GM19468 (cell line): Measurements from ENCODE around the gene C9orf43.
A peak's percentile ranks its signal among the peaks of the same experiment; 100 is the strongest.
"Not testable (repeated sequence)": the region's sequence is repeated elsewhere in the genome, so short reads cannot be mapped to it uniquely, and the experiment has no call there.

Experiments used
- ATAC-seq: cut with Tn5 transposase; IDR thresholded peaks from one replicate; pipeline ENCODE4 v1.9.1; 2021; ENCODE audit warnings: mild to moderate bottlenecking, moderate library complexity, moderate number of reproducible peaks; ENCODE audit not compliant: unreplicated experiment; ENCODE audit errors: extremely low read depth

Gene C9orf43

DNA sequence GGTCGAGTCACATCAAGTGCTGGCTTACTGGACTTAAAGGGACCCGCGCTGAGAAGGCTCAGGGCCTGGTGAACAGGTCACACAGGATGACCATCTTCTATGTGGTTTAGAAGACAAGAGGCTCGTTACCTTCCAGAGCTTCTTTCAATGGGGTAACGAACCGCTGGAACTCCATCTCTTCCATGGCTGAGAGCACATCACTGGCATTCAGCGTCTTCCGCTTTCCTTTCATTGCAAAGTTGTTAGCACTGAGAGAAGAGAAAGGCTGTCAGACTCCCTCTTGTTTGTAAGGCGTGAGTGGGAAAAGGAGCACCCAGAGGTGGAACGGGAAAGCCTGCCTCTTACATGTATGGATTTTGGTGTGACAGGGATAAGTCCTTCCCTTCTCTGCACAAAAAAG lies 1.1 kb upstream of the C9orf43 start:
- ATAC-seq, result no peak

DNA sequence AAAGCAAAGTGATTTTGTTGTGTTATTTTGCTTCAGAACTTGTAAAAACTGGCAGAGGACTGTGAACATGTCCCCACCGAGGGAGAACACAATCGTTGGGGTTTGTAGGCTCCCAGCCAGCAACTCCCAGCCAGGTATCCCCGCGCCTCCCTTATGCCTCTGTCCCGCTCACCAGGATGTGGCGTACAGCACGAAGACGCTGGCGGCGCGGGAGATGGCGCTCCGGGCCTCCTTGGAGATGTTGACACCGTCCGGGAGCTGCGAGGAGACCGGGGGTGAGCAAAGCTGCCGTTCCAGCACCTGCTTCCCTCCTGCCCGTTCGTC lies 702 bp upstream of the C9orf43 start:
- no peak for ATAC-seq

DNA sequence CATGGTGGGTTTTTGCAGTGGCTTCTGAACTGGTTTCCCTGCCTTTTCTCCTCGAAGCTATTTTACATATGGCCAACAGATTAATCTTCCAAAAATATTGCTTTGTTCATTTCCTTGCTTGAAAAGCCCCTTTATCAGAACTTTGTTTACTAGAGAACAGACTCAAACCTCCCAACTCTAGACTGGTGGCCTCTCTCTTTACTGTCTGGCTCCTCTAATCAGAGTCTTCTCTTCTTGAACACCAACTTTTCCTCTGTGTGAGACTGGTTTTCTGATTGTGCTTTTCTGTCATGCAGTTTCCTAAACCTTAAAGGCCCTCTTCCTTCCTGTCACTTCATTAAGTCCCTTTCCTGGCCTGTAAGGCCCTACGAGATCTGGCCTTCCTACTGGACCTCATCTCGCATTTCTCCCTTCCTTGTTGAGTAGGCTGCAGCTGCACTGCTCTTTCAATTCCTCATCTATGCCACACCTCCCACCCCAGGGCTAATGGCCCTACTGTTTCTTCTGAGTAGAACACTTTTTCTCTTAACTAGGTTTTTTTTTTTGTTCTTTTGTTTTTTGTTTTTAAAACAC lies 5.7 kb downstream of the C9orf43 start:
- peak; percentile 12 for ATAC-seq

DNA sequence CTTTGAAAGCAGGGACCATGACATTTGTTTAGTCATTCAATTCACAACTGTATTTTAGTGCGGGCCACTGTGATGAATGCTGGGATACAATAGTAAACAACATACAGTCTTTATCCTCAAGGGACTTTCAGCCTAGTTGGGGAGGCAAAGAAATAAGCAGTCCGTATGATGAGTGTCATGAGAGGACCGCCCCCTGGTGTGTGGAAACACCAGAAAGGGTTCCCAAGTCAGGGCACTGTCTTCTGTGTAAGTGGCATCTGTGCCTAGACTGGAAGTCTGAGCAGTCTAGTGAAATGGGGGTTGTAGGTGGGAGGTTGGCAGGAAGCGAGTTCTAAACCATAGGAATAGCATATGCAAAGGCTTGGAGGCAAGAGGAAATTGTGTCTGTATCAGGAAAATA lies 6.8 kb downstream of the C9orf43 start:
- no peak for ATAC-seq

DNA sequence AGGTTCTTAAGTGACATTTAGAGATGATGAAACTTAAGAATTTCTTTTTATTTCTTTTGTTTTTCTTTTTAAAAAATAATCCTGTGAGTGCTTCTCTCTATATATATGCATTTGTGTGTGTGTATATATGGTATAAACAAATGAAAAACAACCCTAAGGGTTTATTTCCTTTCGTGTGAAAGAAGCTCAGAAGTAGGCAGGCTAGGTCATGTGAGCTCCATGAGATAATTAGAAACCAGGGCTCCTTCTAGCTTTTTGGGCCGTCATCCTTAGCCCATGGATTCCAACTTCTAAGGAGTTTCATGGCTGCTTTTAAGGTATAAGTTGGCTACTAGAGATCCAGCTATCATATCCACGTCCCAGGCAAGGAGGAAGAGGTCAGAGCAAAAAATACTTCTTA lies 11.2 kb downstream of the C9orf43 start:
- ATAC-seq, result no peak

DNA sequence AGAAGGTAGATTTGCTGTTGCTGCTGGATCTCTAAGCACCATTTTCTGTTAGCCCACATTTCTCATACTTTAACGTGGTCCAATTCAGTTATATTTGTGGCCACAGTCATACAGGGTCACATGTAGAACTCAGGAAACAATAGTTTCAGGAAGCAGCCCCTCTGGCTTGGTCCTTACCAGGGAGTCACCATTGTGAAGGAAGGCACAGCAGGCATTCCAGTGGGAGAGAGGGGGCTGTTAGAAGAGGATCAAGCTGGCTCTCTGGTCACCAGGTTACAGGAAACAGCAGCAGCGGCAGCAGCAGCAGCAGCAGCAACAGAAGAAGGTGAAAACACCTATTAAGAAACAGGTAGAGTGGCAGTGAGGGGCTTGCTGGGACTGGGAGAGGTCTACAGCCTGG lies 14.5 kb downstream of the C9orf43 start:
- ATAC-seq, result no peak

DNA sequence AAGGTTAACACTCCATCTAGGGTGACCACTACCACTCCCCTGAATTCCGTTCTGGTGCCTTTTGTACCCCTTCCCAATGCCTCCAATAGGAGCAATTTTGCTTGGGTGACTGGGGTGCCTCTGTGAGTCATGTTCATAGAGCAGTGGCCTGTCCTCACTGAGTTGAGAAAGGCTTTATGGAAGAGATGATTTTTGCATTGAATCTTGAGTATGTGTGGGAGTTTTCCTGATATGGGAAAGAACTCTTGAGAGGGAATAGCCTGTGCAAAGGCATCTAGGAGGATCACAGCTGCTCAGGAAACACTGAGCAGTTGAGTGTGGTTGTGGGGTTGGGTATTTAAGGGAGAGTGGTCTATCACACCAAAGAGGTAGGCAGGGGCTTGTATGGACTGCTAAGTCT lies 16.2 kb downstream of the C9orf43 start:
- no peak for ATAC-seq

DNA sequence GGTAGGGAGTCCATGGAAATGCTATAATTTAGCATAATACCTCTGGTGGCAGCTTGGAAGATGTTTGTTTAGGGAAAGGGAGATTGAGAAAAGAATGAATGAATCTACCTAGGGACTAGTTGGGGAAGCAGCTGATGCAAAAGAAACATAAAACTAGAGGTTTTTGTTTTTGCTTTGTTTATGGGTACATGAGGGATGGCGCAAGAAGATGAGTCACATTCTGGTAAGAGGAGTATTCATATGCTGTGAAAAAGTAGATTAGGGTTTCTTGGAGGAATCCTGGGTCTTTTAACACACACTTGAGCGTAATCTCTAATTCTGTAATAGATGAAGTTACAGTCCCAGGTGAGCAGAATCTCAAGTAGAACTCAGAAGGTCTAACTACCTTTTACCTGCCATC lies 17.1 kb downstream of the C9orf43 start:
- ATAC-seq, result no peak

DNA sequence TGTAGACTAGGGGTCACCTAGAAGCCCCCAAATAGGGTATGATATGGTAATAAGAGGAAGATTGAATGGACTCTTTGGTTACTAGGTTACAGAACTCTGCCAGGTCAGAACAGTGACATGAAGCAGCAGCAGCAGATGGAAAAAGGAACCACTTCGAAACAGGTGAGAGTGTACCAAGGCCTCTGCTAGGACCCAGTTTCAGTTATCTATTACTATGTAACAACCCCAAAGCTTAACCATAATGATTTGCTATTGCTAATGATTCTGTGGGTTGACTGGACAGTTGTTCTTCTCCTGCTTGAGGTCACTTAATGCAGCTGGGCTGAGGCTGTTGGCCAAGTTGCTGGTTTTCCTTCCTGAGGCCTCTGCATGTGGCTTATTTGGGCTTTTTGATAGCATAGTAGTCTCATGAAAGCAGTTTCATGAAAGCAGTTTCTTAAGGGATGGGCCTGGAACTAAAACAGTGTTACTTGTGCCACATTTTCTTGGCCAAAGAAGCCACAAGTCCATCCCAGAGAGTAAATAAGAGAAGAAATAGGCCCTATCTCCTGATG lies 17.6 kb downstream of the C9orf43 start:
- ATAC-seq, result no peak

DNA sequence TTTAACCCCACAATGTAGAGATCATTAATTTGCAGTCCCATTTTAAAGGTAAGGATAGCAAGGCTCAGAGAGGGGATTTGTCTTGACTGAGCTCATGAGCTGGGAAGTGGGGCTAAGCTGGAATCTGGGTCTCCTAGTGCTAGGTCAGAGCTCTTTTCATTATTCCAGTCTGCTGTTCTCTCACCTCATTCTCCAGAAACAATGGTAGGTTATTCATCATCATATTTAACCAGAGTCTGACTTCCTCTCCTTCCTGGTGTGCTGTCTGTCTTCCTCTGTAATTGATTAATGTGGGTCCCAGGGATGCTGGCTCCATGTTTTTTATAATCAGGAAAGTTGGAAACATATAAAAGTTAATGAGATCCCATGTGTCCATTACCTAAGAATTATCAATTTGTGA lies 20.6 kb downstream of the C9orf43 start:
- ATAC-seq, result no peak

DNA sequence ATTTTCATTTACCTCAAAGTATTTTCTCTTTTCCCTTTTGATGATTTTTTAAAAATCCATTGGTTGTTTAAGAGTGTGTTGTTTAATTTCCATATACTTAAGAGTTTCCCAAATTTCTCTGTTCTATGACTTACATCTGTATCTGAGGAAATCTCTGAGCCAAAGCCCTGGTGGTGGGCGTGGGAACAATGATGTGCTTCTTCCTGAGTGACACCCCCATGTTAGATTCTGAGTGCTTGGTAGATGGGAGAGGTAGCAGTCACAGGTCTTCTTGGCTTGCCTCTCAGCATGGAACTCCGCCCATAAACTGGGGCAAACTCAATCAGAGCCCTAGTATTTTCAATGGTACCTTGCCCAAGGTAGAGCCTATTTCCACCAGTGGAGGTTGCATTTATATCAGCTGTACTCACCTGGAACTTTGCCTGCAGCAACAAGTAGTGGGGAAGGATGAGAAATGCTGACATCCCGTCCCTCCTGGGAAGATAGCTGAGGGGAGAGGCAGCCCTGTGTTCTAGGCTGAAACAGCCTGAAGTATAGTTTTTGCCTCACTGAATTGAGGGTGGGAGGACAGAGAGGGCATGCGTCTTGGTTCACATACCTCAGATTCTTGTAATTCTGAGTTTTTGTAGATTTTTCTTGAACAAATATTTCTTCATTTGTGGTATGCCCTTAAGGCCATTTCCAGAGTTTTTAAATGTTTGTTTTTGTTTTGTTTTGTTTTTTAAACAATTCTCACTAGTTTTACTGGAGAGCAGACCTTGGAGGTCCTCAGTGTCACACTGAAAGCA lies 26.4 kb downstream of the C9orf43 start:
- no peak for ATAC-seq

DNA sequence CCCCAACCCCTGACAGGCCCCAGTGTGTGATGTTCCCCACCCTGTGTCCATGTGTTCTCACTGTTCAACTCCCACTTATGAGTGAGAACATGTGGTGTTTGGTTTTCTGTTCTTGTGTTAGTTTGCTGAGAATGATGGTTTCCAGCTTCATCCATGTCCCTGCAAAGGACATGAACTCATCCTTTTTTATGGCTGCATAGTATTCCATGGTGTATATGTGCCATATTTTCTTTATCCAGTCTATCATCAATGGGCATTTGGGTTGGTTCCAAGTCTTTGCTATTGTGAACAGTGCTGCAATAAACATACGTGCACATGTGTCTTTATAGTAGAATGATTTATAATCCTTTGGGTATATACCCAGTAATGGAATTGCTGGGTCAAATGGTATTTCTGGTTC lies 27.2 kb downstream of the C9orf43 start:
- ATAC-seq, result not testable (repeated sequence)

DNA sequence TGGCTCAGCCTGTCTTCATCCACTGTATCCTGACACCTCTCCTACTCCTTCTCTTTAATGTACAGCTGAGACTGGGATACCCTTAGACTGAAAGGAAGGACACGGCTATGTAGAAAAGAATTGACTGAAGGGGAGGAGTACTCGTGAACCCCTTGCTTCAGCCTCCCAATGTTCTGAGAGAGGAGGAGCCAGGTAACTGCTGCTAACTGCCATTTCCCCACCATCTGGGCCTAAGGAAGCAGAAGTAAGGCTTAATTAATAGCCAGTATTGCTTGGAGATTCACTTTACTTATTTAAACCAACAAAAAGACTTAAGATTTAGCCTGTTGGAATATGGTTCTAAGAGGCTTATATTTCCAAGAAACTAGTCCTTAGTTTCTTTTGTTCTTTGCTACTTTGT lies 34.2 kb downstream of the C9orf43 start:
- no peak for ATAC-seq

DNA sequence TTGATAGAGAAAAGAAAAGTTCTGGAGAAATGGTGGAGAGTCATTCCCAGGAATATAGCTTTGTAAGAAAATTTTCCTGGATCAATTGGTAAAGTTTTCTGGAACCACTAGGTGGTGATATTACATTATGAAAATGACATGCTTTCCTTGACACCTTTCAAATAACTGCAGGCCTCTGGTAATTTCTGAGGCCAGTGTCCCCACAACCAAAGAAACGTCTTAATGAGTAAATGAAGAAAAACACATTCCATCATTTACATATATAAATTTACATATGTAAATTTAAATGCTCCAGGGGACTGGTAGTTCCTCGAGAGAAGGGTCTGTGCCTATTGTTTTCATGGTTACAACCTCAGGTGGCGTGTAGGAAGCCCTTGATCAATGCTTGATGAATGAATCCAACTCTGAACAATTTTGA lies 35.8 kb downstream of the C9orf43 start:
- no peak for ATAC-seq

DNA sequence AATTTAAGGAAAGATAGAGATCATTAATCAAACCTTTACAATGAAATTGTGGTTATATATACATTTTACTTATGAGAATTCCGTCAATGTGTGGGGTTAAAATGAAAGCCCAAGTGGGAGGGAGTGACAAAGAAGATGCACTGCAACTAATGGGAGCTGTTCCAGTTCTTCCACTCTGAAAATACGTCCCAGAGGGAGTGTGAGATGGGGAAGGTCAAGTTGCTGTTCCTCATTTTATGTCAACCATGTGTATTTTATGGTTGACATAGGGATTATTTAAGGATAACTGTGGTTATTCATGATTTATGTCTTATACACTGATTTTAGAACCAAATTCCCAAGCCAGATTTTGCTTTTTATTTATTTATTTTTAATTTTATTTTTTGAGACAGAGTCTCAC lies 38.8 kb downstream of the C9orf43 start:
- no peak for ATAC-seq

DNA sequence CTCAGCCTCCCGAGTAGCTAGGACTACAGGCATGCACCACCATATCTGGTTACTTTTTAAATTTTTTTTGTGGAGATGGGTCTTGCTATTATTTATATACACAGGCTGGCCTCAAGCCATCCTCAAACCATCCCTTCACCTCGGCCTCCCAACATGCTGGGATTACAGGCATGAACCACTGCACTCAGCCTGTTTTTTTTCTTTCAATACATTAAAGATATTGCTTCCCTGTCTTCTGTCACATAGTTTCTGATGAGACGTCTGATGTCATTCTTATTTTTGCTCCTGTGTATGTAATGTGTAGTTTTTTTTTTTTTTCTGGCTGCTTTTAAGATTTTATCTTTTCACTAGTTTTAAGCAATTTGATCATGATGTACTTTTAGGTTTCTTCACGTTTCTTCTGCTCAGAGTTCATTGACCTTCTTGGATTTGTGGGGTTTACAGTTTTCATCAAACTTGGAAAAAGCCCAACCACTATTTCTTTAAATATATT lies 41.6 kb downstream of the C9orf43 start:
- ATAC-seq, result no peak

DNA sequence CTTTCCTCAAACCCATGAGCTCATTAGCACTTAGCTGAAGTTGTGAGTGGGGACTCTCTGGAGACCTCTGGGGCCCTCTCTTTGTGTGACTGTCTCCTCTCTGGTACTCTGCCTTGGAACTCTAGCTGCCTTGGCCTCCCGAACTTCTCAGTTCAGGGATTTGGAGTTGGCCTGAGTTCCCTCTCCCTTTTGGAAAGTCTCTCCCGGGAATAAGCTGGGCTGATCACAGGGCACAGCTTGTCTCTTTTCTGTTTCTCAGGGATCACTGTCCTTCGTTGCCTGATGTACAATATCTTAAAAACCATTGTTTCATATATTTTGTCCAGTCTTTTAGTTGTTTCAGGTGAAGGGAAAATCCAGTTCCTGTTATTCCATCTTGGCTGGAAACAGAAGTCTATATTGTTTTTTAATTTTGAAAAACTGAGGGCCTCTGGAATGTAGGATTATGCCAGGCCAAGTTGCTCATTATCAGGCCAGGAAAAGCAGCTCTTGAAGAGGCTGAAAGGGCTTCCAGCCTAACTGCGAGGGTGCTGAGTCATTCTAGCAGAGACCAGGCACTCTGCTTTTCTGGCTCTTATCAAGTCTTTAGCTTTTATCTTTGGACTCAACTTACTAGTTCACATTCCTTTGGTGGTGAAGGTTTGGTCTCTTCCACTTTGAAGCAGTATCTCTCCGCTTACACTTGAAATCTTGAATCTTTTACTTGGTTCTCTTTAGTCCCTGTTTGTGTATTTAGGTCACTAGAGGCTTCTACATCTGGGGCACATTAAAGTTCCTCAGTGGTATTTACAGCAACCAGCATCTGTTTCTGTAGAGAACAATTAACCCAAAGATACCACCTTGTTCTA lies 44.6 kb downstream of the C9orf43 start:
- ATAC-seq, result no peak

DNA sequence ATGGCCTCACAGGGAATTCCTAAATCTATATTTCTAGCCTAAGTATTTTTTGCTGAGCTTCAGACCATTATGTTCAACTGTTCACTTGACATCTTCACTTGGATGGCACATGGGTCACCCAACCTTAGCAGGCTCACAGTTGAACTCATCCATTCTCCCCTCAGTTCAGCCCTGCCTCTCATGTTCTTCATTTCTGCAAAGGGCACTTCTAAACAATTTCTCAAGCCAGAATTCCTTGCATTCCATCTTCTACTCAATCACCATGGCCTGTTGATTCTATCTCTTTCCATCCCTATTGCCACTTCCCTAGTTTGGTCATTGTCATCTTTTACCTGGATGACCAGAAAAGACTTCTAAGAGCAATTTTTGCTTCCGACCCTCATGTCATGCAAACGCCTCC lies 45.7 kb downstream of the C9orf43 start:
- ATAC-seq, result no peak

DNA sequence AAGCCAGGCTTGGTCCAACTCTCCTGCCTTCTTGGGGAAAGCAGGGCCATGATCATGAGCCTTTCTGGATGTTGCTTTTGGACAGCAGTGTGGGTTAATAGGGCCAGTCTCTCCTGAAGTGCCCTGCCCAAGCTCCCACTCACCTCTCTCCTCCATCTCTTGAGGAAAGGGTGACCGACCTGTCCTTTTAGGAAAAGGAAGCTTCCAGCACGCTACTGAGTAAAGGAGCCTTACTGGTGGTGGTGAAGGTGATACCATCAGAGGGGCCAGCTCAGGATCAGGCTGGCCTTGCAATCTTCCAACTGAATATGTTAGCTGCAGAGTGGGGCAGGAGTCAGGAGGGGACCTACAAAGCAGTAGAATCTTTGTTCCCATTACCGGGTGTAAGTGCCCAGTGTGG lies 50.7 kb downstream of the C9orf43 start:
- no peak for ATAC-seq

DNA sequence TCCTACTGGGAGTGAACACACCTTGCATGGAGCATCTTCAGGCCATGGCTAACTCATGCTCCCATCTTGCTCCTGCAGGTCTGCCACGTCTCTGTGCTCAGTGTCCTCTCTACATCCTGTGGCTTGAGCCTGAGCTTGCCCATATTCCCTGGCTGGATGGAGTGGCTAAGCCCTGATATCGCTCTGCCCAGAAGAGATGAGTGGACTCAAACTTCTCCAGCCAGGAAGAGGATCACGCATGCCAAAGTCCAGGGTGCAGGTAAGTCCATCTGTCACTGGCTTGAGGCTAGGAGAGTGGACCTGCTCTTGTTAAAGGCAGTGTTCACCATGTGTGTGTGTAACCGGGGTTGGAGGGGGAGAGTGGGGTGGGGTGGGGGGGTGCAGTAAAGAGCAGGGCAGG lies 51.4 kb downstream of the C9orf43 start:
- ATAC-seq, result no peak

DNA sequence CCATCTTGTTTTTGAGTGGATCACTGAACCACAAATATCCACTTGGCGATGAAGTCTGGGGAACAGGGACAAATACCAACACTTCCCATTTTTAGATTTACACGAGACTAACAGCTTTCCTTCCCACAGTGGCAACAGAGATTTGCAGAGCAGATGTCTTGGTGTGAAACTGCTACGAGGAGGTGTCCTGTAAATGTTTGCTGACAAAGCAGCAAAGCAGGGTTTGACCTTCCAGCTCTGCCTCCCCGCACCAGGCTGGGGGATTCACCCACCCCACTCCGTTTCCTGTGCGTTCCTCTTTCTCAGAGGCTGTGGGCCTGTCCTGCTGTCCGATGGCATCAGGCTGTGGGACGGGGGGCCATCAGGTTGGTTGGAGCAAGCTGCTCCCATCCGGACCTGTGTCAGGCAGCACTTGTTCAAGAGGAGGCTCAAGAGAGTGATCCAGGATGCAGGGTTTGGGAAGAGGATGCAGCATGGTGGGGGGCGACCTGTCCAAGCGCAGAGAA lies 52.3 kb downstream of the C9orf43 start:
- ATAC-seq, result no peak
